ENCODE measurements around the gene EXOC3L4. TPM values are rescaled to one million over a fixed set of nuclear protein-coding genes. Genes with fewer than 3 reads are reported as not detected.
"Not testable (repeated sequence)": the region's sequence is repeated elsewhere in the genome, so short reads cannot be mapped to it uniquely, and the experiment has no call there.

The EXOC3L4 gene
- polyA plus RNA-seq, 6 donors from 2014 or later: not detected

- Mint-ChIP-seq H3K27me3 (peaks cover 18 to 47% (median 21%) of the 10 kb centered on the region in 3 donors), H3K4me1 (peaks cover 10 to 18% (median 17%) of the 10 kb centered on the region in 3 donors)
- H3K9me3 Mint-ChIP-seq; ATAC-seq (ENCODE audit: low read depth in 2 of 2); H3K36me3 Mint-ChIP-seq; H3K4me3 Mint-ChIP-seq; H3K27ac Mint-ChIP-seq; DNase-seq: not testable (repeated sequence)
Observed at GRCh38 chr14:103117499-103117898, 23.0 kb downstream of the EXOC3L4 start.

GRCh38 chr14:103118018-103118662 is 23.6 kb downstream of the EXOC3L4 start:
- no peak for DNase-seq
- H3K4me3 Mint-ChIP-seq: no peak overlapping the region
- H3K4me1 Mint-ChIP-seq: peaks cover 10 to 17% (median 13%) of the 10 kb centered on the region in 3 donors
- no peak overlapping the region for H3K27ac Mint-ChIP-seq
- no peak for ATAC-seq (ENCODE audit: low read depth in 2 of 2)
- peaks cover 18 to 43% (median 21%) of the 10 kb centered on the region in 3 donors for H3K27me3 Mint-ChIP-seq
- no peaks in the 10 kb centered on the region for H3K9me3 Mint-ChIP-seq
- H3K36me3 Mint-ChIP-seq: no peaks in the 10 kb centered on the region

DNA sequence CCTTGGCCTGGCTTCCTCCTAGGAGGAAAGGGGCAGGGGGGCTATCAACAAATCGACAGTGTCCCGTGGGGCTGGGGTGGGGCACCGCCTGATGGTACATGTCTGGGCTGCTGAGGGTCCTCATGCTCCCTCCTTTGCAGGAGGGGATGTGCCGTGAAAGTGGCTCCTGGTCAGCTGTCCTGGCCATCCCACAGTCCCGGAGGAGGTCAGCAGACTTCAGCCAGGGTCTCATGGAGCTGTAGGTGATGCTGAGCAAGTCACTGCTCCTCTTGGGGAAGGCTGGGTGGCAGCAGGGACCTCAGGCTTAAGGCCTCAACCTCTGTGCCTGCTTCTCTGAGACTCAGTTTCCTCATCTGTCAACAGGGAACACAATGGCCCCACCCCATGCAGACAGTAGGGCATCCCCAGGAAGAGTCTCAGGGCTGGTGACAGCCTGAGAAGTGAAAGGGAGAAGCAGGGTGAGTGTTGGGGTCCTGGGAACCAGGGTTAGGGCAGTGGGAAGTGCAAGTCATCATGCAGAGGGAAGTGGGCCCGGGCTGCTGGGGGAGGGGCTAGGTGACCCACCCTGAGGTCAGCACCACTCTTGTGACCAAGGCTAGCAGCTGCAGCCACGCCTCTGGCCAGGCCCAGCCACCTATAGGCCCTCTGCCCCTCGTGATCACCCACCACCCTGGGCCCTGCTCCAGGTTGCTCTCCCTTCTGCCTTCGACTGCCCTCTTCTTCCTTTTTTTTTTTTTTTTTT is 24.3 kb downstream of the EXOC3L4 start:
- Mint-ChIP-seq H3K27ac (no peak overlapping the region), H3K27me3 (peaks cover 18 to 43% (median 22%) of the 10 kb centered on the region in 3 donors), H3K4me1 (peaks cover 10 to 17% (median 13%) of the 10 kb centered on the region in 3 donors), H3K36me3 (no peaks in the 10 kb centered on the region), H3K4me3 (no peak overlapping the region), H3K9me3 (no peaks in the 10 kb centered on the region)
- ATAC-seq (ENCODE audit: low read depth in 2 of 2) (no peak), DNase-seq (no peak)

GRCh38 chr14:103119527-103119926 is 25.0 kb downstream of the EXOC3L4 start:
- H3K36me3 Mint-ChIP-seq; H3K9me3 Mint-ChIP-seq; DNase-seq; ATAC-seq (ENCODE audit: low read depth in 2 of 2); H3K27ac Mint-ChIP-seq: not testable (repeated sequence)
- Mint-ChIP-seq H3K27me3 (peaks cover 22 to 50% (median 29%) of the 10 kb centered on the region in 3 donors), H3K4me3 (peak overlapping the region in 1 of 8 donors; percentile 1), H3K4me1 (peaks cover 16 to 23% (median 20%) of the 10 kb centered on the region in 3 donors)

- no peak overlapping the region for H3K27ac Mint-ChIP-seq
Observed at GRCh38 chr14:103121121-103121845, 26.8 kb downstream of the EXOC3L4 start.

DNA sequence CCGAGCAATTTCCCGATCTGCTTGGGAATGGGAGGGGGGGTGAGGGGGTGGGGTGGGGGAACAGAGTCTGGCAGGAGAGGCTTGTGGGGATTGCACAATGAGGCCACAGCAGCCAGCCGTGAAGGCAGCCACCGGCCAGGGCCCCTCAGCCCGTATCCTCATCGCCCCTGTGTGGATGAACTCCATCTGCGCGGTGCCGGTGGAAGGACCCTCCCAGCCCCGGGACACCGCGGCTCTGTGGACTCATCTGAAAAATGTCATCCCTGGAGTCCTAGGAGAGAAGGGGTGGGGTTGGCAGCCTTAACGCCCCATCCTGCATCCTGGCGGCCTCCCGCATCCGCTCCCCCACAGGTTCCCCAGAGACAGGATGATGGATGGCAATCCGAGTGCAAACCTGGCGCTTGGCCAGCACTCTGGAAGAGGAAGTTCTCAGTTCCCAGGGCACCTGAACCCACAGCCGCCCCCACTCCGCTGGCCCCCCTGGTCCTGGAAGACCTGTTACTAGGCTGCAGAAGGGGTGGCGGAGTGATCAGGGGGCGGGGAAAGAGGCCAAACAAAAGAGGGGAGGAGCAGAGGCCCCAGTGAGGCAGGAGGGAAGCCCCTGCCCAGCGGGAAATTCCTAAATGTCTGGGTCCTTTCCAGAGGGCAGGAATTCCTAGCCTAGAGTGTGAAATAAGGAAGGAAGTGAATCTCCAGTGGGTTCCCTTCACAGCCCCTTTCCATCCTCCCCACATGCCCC is 27.5 kb downstream of the EXOC3L4 start:
- no peak for DNase-seq
- Mint-ChIP-seq H3K9me3 (peaks cover 0 to 4% (median 0%) of the 10 kb centered on the region in 7 donors), H3K27me3 (peaks cover 16 to 60% (median 38%) of the 10 kb centered on the region in 3 donors), H3K27ac (peak overlapping the region in 1 of 6 donors; percentile 24), H3K4me3 (peak overlapping the region in 6 of 8 donors; percentile 15 to 70 (median 64)), H3K36me3 (no peaks in the 10 kb centered on the region), H3K4me1 (peaks cover 11 to 14% (median 12%) of the 10 kb centered on the region in 3 donors)
- ATAC-seq (ENCODE audit: low read depth in 2 of 2): peak; percentile 17 to 25

More at GRCh38 chr14:103121121-103121845, 26.8 kb downstream of the EXOC3L4 start:
- Mint-ChIP-seq H3K36me3 (no peaks in the 10 kb centered on the region), H3K4me3 (peak overlapping the region in 3 of 8 donors; percentile 56 to 82 (median 66)), H3K27me3 (peaks cover 16 to 60% (median 38%) of the 10 kb centered on the region in 3 donors), H3K4me1 (peaks cover 11 to 14% (median 12%) of the 10 kb centered on the region in 3 donors), H3K9me3 (peaks cover 0 to 2% (median 0%) of the 10 kb centered on the region in 7 donors)
- DNase-seq (no peak), ATAC-seq (ENCODE audit: low read depth in 2 of 2) (no peak)

DNA sequence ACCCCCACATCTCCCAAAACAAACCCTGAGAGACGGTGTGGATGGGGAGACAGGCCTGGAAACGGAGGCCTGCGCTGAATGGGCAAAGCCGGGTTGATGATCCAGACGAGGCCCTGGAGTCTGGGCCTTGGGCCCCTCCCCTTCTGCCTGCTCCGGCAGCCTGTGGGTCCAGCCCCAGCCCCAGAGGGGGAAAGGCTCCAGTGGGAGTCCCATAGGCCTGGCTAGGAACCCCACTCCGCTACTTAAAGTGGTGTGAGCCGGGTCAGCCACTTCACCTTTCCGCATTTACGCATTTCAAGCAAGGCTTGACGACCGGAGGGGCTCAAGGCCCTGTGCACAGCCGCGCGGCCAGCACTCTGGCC is 28.0 kb downstream of the EXOC3L4 start:
- no peak for DNase-seq
- H3K36me3 Mint-ChIP-seq: no peaks in the 10 kb centered on the region
- peaks cover 16 to 60% (median 38%) of the 10 kb centered on the region in 3 donors for H3K27me3 Mint-ChIP-seq
- peaks cover 0 to 4% (median 0%) of the 10 kb centered on the region in 7 donors for H3K9me3 Mint-ChIP-seq
- H3K4me1 Mint-ChIP-seq: peaks cover 11 to 14% (median 12%) of the 10 kb centered on the region in 3 donors
- peak overlapping the region in 5 of 8 donors; percentile 35 to 70 (median 65) for H3K4me3 Mint-ChIP-seq
- ATAC-seq (ENCODE audit: low read depth in 2 of 2): peak; percentile 13 to 24
- H3K27ac Mint-ChIP-seq: no peak overlapping the region

DNA sequence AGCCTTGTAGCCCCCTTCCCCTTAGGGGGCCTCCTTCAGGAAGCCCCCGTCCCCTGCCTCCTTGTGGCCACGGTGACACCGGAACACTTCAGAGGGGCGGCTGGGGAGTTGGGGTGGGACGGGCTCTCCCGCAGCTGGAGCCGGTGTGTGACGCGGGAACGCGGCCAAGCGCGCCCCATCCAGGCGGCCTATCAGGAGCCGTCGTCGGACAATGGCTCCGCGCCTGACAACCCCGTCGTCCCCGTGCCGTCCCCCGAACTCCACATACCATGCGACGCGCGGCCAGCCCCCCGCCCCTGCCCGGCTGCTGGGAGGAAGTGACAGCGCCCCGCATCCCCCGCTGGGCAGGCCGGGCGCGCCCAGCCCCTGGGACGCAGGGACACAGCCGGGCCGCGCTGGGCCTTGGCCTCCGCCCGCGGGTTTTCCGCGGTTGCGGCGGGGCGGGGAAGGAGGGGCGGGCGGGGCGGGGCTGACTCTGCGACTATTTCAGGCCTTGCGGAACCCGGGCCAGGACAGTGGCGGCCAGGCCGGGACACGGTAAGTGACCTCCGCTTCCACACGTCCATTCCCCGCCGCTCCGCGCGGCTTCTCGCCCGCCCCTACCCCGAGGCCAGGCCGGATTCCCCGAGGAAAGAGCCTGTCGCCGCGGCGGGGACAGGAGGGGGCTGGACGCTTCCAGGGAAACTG is 28.6 kb downstream of the EXOC3L4 start, which contains the start of gene TNFAIP2:
TSS of gene TNFAIP2 (plus strand) at position 515 of the 687 bp plus-strand sequence. CDS start 2,997 bp downstream, outside the sequence.
- peak; percentile 25 for DNase-seq
- Mint-ChIP-seq H3K4me1 (peaks cover 11 to 14% (median 12%) of the 10 kb centered on the region in 3 donors), H3K4me3 (peak within 1 kb of the TSS in 7 of 8 donors; percentile 54 to 78 (median 65))

GRCh38 chr14:103123634-103124500 is 29.3 kb downstream of the EXOC3L4 start:
- H3K4me3 Mint-ChIP-seq: peak overlapping the region in 5 of 8 donors; percentile 9 to 65 (median 54)
- DNase-seq: no peak
- no peak for ATAC-seq (ENCODE audit: low read depth in 2 of 2)
- peaks cover 0 to 4% (median 0%) of the 10 kb centered on the region in 7 donors for H3K9me3 Mint-ChIP-seq
- H3K27me3 Mint-ChIP-seq: peaks cover 16 to 57% (median 49%) of the 10 kb centered on the region in 3 donors
- no peaks in the 10 kb centered on the region for H3K36me3 Mint-ChIP-seq
- H3K27ac Mint-ChIP-seq: no peak overlapping the region
- peaks cover 11 to 14% (median 12%) of the 10 kb centered on the region in 3 donors for H3K4me1 Mint-ChIP-seq

More for the DNA sequence above, 28.6 kb downstream of the EXOC3L4 start, which contains the start of gene TNFAIP2:
- peaks cover 0 to 4% (median 0%) of the 10 kb centered on the region in 7 donors for H3K9me3 Mint-ChIP-seq
- peaks cover 16 to 59% (median 41%) of the 10 kb centered on the region in 3 donors for H3K27me3 Mint-ChIP-seq
- H3K27ac Mint-ChIP-seq: no peak within 1 kb of the TSS
- H3K36me3 Mint-ChIP-seq: no peaks in the 10 kb centered on the region
- peak; percentile 64 to 67 for ATAC-seq (ENCODE audit: low read depth in 2 of 2)

GRCh38 chr14:103124501-103125001 is 30.0 kb downstream of the EXOC3L4 start:
- no peak for DNase-seq
- Mint-ChIP-seq H3K27ac (no peak overlapping the region), H3K4me3 (peak overlapping the region in 2 of 8 donors; percentile 9 to 55), H3K27me3 (peaks cover 16 to 62% (median 54%) of the 10 kb centered on the region in 3 donors), H3K9me3 (peaks cover 0 to 4% (median 0%) of the 10 kb centered on the region in 7 donors), H3K4me1 (peaks cover 11 to 14% (median 12%) of the 10 kb centered on the region in 3 donors), H3K36me3 (no peaks in the 10 kb centered on the region)
- ATAC-seq (ENCODE audit: low read depth in 2 of 2): no peak
